ENCODE results near the gene NOG. TPM values are rescaled to one million over a fixed set of nuclear protein-coding genes. Genes with fewer than 3 reads are reported as not detected.

Gene NOG
- total RNA-seq, 2 experiments from 2014 or later = not detected

- no peaks in the 10 kb centered on the region for H3K9me3 Mint-ChIP-seq (ENCODE audit: low read depth)
- no peak for DNase-seq
- H3K4me1 Mint-ChIP-seq = peaks cover 4% of the 10 kb centered on the region
- no peaks in the 10 kb centered on the region for H3K36me3 Mint-ChIP-seq
- H3K27me3 Mint-ChIP-seq = peaks cover 69% of the 10 kb centered on the region
- H3K4me3 Mint-ChIP-seq = no peak overlapping the region
- no peak overlapping the region for H3K27ac Mint-ChIP-seq
- ATAC-seq = no peak
- CTCF ChIA-PET = interaction anchor here (1.1 to 12.0 kb wide), 4 partner anchors 8 to 178 kb away, joined by 3 to 172 read pairs (median 4); partner anchors contain the start of gene NOG
Observed at GRCh38 chr17:56601591-56601990, 8.1 kb downstream of the NOG start.

DNA sequence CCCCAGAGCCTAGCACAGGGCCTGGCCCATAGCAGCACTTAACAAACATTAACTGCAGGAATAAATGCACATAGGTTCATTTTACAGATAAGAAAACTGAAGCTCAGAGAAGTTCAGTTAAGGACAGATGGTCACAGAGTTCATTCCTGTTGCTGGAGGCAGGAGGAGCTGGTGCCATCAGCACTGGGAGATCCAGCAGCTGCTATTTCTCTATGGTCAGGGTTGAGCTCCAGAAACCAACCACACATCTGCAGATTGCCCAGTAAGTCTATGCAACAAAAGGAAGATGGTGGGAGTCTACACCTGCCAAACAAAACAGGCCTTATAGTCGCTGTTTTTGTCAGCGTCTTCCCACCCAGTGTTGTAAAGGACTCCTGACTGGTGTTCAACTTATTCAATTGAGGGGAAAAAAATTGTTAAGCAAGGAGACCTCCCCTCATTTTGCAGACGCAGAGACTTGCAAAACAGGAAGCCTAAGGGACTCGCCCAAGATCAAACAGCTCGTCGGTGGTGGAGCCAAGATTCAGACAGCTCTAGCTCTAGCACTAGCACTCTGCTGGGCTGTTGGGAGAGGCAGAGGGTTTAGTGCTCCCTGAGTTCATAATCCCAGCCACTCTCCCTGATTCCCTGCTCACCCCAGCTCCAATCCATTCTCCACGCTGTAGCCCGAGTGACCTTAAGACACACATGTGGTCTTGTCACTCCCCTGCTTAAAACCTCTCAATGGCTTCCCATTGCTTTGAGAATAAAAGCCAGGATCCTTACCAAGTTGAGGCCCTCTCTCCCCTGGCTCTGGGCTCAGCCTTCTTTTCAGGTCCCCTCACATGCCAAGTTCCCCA is 9.0 kb downstream of the NOG start:
- ATAC-seq (no peak), DNase-seq (no peak)
- H3K4me3 Mint-ChIP-seq = no peak overlapping the region
- peaks cover 64% of the 10 kb centered on the region for H3K27me3 Mint-ChIP-seq
- CTCF ChIA-PET = interaction anchor here (0.9 to 2.3 kb wide), 4 partner anchors 9 to 178 kb away, joined by 3 to 10 read pairs (median 4); partner anchors contain the start of gene NOG
- H3K4me1 Mint-ChIP-seq = no peaks in the 10 kb centered on the region
- H3K36me3 Mint-ChIP-seq = no peaks in the 10 kb centered on the region
- H3K9me3 Mint-ChIP-seq (ENCODE audit: low read depth) = no peaks in the 10 kb centered on the region
- no peak overlapping the region for H3K27ac Mint-ChIP-seq

DNA sequence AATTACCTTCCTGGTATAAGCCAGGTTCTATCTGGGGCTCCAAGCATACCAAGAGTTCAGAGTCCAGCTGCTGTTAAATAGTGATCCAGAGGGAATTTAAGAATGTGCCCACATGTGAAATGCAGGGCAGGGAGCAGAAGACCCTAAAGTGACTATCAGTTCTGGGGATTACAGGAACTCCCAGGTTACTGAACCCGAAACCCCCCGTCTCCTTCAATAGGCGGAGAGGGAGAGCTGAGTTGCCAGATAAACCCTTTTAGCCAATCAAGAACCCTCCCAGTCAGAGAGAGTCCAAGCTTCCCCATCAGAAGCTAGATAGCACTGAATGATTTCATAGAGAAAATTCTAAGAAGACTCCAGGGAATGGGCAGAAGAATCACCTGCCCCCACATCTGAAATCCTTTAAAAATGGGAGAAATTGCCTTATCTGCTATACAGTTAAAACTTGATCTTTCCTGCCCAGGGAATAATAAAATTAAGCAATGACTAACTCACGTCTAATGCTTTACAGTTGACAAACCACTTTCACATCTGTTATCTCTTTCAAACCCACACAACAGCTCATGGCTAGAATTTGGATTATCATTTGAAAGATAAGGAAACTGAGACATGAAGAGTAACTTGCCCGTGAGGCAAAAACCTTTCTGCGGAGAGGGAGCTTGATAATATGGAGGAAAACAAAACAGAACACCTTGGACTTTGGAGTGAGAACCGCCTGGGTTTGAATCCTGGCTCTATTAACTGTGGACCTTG is 10.2 kb downstream of the NOG start:
- H3K4me3 Mint-ChIP-seq = no peak overlapping the region

GRCh38 chr17:56604691-56605290 is 11.3 kb downstream of the NOG start:
- ATAC-seq (no peak), DNase-seq (no peak)
- peaks cover 47% of the 10 kb centered on the region for H3K27me3 Mint-ChIP-seq
- H3K4me3 Mint-ChIP-seq = no peak overlapping the region
- no peaks in the 10 kb centered on the region for H3K36me3 Mint-ChIP-seq
- no peaks in the 10 kb centered on the region for H3K4me1 Mint-ChIP-seq
- H3K27ac Mint-ChIP-seq = no peak overlapping the region
- CTCF ChIA-PET = no interaction called here
- H3K9me3 Mint-ChIP-seq (ENCODE audit: low read depth) = no peaks in the 10 kb centered on the region

More for the DNA sequence above, 10.2 kb downstream of the NOG start:
- H3K36me3 Mint-ChIP-seq = no peaks in the 10 kb centered on the region
- H3K27me3 Mint-ChIP-seq = peaks cover 55% of the 10 kb centered on the region
- no peaks in the 10 kb centered on the region for H3K9me3 Mint-ChIP-seq (ENCODE audit: low read depth)
- H3K4me1 Mint-ChIP-seq = no peaks in the 10 kb centered on the region
- DNase-seq = no peak
- ATAC-seq = no peak
- no peak overlapping the region for H3K27ac Mint-ChIP-seq
- CTCF ChIA-PET = interaction anchor here (2.3 kb wide), 1 partner anchor 113 kb away, joined by 10 read pairs; no protein-coding TSS in a partner anchor

DNA sequence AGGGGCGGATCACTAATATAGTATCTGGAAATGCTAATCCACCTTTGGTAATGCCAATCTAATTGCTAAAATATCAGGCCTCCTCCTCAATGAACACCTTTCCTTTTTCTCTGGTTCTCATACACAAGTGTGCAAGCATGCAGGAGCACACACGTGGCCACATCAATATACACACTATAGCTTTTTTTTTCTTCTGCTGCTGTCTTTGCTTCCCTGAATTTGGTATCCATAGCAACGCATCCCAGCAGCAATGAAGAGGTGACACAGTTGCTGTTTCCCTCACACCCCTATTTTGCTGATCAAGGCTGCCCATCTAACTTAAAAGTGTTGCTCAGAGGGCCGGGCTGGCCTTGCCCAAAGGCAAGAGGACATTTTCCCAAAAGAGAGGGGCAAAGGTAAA is 15.4 kb downstream of the NOG start:
- H3K27me3 Mint-ChIP-seq = peaks cover 34% of the 10 kb centered on the region
- no peak for ATAC-seq

GRCh38 chr17:56610321-56610720 is 16.8 kb downstream of the NOG start:
- peaks cover 29% of the 10 kb centered on the region for H3K27me3 Mint-ChIP-seq
- ATAC-seq (no peak), DNase-seq (no peak)
- H3K4me3 Mint-ChIP-seq = no peak overlapping the region
- CTCF ChIA-PET = interaction anchor here (1.0 kb wide), 1 partner anchor 105 kb away, joined by 3 read pairs; no protein-coding TSS in a partner anchor
- no peaks in the 10 kb centered on the region for H3K4me1 Mint-ChIP-seq
- H3K9me3 Mint-ChIP-seq (ENCODE audit: low read depth) = no peaks in the 10 kb centered on the region
- H3K36me3 Mint-ChIP-seq = no peaks in the 10 kb centered on the region
- H3K27ac Mint-ChIP-seq = no peak overlapping the region

More for the DNA sequence above, 15.4 kb downstream of the NOG start:
- Mint-ChIP-seq H3K27ac (no peak overlapping the region), H3K4me3 (no peak overlapping the region), H3K9me3 (ENCODE audit: low read depth) (no peaks in the 10 kb centered on the region), H3K36me3 (no peaks in the 10 kb centered on the region), H3K4me1 (no peaks in the 10 kb centered on the region)
- DNase-seq = no peak
- CTCF ChIA-PET = interaction anchor here (1.0 kb wide), 1 partner anchor 31 kb away, joined by 3 read pairs; no protein-coding TSS in a partner anchor

DNA sequence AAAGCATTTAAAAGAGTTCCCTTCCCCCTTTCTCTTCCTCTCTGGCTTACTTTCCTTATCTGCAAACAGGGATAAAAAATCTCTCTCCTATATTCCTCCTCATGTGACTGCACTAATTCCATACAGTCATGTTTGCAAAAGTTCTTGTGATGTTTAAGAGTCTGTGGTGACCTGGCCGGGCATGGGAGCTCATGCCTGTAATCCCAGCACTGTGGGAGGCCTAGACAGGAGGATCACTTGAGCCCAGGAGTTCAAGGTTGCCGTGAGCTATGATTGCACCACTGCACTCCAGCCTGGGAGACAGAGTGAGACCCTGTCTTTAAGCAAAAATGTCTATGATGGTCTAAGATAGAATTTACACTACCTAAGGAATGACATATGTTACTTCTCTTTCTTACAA is 19.6 kb downstream of the NOG start:
- ATAC-seq (no peak), DNase-seq (no peak)
- H3K36me3 Mint-ChIP-seq = no peaks in the 10 kb centered on the region
- H3K9me3 Mint-ChIP-seq (ENCODE audit: low read depth) = no peaks in the 10 kb centered on the region
- no peak overlapping the region for H3K4me3 Mint-ChIP-seq
- H3K4me1 Mint-ChIP-seq = no peaks in the 10 kb centered on the region
- H3K27ac Mint-ChIP-seq = no peak overlapping the region
- peaks cover 17% of the 10 kb centered on the region for H3K27me3 Mint-ChIP-seq
- CTCF ChIA-PET = no interaction called here

DNA sequence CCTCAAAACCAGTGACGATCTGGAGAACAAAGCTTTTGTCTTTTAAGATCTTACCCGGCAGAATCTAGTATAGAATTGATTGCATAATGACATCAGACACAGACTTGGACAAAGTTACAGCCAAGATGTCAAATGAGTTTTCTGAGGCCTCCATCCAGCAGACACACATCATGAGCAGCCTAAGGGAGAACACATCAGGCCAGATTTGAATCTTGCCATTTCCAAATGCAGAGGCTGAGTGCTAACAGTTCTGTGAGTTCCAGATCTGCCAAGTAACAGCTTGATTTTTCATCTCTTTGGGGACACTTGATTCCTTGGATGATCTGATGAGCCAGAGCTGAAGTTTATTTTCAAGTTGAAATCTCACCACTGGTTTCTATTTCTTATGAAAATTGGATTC is 21.0 kb downstream of the NOG start:
- ATAC-seq = no peak
- Mint-ChIP-seq H3K27me3 (peaks cover 17% of the 10 kb centered on the region), H3K4me1 (no peaks in the 10 kb centered on the region), H3K36me3 (no peaks in the 10 kb centered on the region), H3K9me3 (ENCODE audit: low read depth) (no peaks in the 10 kb centered on the region), H3K4me3 (no peak overlapping the region), H3K27ac (no peak overlapping the region)
- CTCF ChIA-PET = no interaction called here
- no peak for DNase-seq

DNA sequence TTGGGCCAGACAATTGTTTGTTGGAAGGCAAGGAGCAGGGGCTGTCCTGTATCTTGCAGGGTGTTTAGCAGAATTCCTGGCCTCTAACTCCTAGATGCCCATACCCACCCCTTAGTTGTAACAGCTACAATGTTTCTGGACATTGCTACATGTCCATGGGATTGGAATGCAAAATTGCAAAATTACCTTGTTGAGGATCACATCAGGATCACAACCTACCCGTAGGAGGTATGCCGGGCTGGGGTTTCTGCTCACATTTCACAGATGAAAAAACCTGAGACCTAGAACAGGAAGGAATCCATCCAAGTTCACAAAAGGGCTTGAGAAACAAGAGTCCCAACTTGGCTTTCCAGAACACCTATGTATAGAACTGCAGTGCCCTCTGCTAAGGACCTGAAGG is 22.7 kb downstream of the NOG start:
- Mint-ChIP-seq H3K4me3 (no peak overlapping the region), H3K4me1 (no peaks in the 10 kb centered on the region), H3K36me3 (no peaks in the 10 kb centered on the region), H3K27ac (no peak overlapping the region), H3K9me3 (ENCODE audit: low read depth) (no peaks in the 10 kb centered on the region), H3K27me3 (peaks cover 14% of the 10 kb centered on the region)
- ATAC-seq = no peak
- DNase-seq = no peak
- CTCF ChIA-PET = no interaction called here

GRCh38 chr17:56623383-56623782 is 29.9 kb downstream of the NOG start:
- no peak for DNase-seq

GRCh38 chr17:56624309-56624708 is 30.8 kb downstream of the NOG start:
- no peak overlapping the region for H3K27ac Mint-ChIP-seq
- CTCF ChIA-PET = no interaction called here
- ATAC-seq (no peak), DNase-seq (no peak)
- H3K4me1 Mint-ChIP-seq = no peaks in the 10 kb centered on the region
- H3K4me3 Mint-ChIP-seq = no peak overlapping the region
- peaks cover 16% of the 10 kb centered on the region for H3K27me3 Mint-ChIP-seq
- no peaks in the 10 kb centered on the region for H3K9me3 Mint-ChIP-seq (ENCODE audit: low read depth)
- no peaks in the 10 kb centered on the region for H3K36me3 Mint-ChIP-seq

More at GRCh38 chr17:56623383-56623782, 29.9 kb downstream of the NOG start:
- Mint-ChIP-seq H3K36me3 (no peaks in the 10 kb centered on the region), H3K27ac (no peak overlapping the region), H3K4me3 (no peak overlapping the region), H3K9me3 (ENCODE audit: low read depth) (no peaks in the 10 kb centered on the region), H3K4me1 (no peaks in the 10 kb centered on the region), H3K27me3 (peaks cover 16% of the 10 kb centered on the region)
- CTCF ChIA-PET = no interaction called here
- no peak for ATAC-seq

- no peak overlapping the region for H3K27ac Mint-ChIP-seq
- H3K27me3 Mint-ChIP-seq = peaks cover 16% of the 10 kb centered on the region
Observed at GRCh38 chr17:56624912-56625311, 31.4 kb downstream of the NOG start.

DNA sequence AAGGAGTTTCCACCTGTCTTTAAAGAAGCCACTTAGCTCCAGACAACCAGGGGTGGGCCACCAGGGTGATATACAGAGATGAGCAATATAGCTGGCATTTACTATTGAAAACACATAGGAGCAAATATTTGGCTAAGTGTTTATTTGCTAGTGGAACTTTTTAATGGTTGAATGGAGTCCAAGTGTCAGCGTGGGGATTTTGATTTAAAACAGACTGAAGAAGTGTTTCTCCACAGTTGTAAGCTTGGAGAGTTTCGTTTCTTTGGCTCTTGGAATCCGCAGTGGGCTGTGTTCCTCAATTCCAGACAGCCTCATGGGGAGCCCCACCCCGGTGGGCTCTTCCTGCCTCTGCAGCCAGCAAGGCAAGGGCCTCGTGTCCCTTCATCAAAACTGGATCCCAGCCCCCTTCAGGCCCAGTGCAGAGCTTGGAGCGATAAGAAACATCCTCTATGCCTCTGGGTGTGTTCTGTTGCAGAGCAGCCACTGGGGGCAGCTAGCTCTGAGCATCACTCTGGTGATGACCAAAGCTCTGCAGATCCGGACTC is 36.1 kb downstream of the NOG start:
- no peak for DNase-seq
- H3K4me1 Mint-ChIP-seq = no peaks in the 10 kb centered on the region
- CTCF ChIA-PET = no interaction called here
- H3K9me3 Mint-ChIP-seq (ENCODE audit: low read depth) = no peaks in the 10 kb centered on the region
- no peak overlapping the region for H3K4me3 Mint-ChIP-seq
- no peak overlapping the region for H3K27ac Mint-ChIP-seq
- ATAC-seq = no peak
- H3K36me3 Mint-ChIP-seq = no peaks in the 10 kb centered on the region
- H3K27me3 Mint-ChIP-seq = peaks cover 10% of the 10 kb centered on the region

More at GRCh38 chr17:56624912-56625311, 31.4 kb downstream of the NOG start:
- DNase-seq (no peak), ATAC-seq (no peak)
- CTCF ChIA-PET = no interaction called here
- Mint-ChIP-seq H3K36me3 (no peaks in the 10 kb centered on the region), H3K9me3 (ENCODE audit: low read depth) (no peaks in the 10 kb centered on the region), H3K4me1 (no peaks in the 10 kb centered on the region), H3K4me3 (no peak overlapping the region)
